Camera-type eye (tissue), 1 donor: Measurements from ENCODE around the gene MAPK11. TPM values are rescaled to one million over a fixed set of nuclear protein-coding genes. Genes with fewer than 3 reads are reported as not detected.

Experiments
- total RNA-seq: library from RNA; depleted of rRNA; stranded (reverse); fragments of >200 nt; gene quantifications from one replicate; pipeline ENCODE4 v1.2.3, GENCODE V29; 2014

MAPK11 gene
- 7.6 TPM for total RNA-seq

GRCh38 chr22:50269970-50270665, at the start of gene MAPK11:
TSS of gene MAPK11 (minus strand) at chr22:50270380. CDS start at chr22:50270292, 88 bp downstream.

GRCh38 chr22:50306753-50307749, 36.9 kb upstream of the MAPK11 start, which contains the start of gene PLXNB2:
TSS of gene PLXNB2 (minus strand) at chr22:50307646. CDS start at chr22:50290584, 17,062 bp downstream.

GRCh38 chr22:50261615-50262459, 8.3 kb downstream of the MAPK11 start, which contains the start of gene MAPK12:
TSS of gene MAPK12 (minus strand) at chr22:50261683. CDS start at chr22:50261509, 174 bp downstream.

GRCh38 chr22:50250555-50251476, 19.4 kb downstream of the MAPK11 start, which contains the start of gene HDAC10:
TSS of gene HDAC10 (minus strand) at chr22:50251265. CDS start at chr22:50251032, 233 bp downstream.

GRCh38 chr22:50244420-50245213, 25.6 kb downstream of the MAPK11 start, which contains the start of gene TUBGCP6:
TSS of gene TUBGCP6 (minus strand) at chr22:50245023. CDS start at chr22:50244459, 564 bp downstream.

Other genes with a start within 250 kb of the MAPK11 start
- gene TTLL8, start 212.1 kb downstream of the MAPK11 start, total RNA-seq = not detected
- 7.2 TPM for gene MLC1, start 185.0 kb downstream of the MAPK11 start, total RNA-seq
- gene MOV10L1, start 180.4 kb downstream of the MAPK11 start, total RNA-seq = 5.6 TPM
- 2.4 TPM for gene PANX2, start 99.6 kb downstream of the MAPK11 start, total RNA-seq
- gene TRABD, start 84.5 kb downstream of the MAPK11 start, total RNA-seq = 17.3 TPM
- gene SELENOO, start 69.4 kb downstream of the MAPK11 start, total RNA-seq = 17.5 TPM
- 65.6 TPM for gene TUBGCP6, start 25.4 kb downstream of the MAPK11 start, total RNA-seq
- gene HDAC10, start 19.1 kb downstream of the MAPK11 start, total RNA-seq = 30.9 TPM
- 18.9 TPM for gene MAPK12, start 8.7 kb downstream of the MAPK11 start, total RNA-seq
- gene PLXNB2, start 37.3 kb upstream of the MAPK11 start, total RNA-seq = 169 TPM
- 16.9 TPM for gene DENND6B, start 56.6 kb upstream of the MAPK11 start, total RNA-seq
- gene PPP6R2, start 72.9 kb upstream of the MAPK11 start, total RNA-seq = 56.1 TPM
- 67.3 TPM for gene SBF1, start 204.7 kb upstream of the MAPK11 start, total RNA-seq
- gene ADM2, start 211.2 kb upstream of the MAPK11 start, total RNA-seq = 1.5 TPM
- not detected for gene MIOX, start 216.5 kb upstream of the MAPK11 start, total RNA-seq
- 39.0 TPM for gene LMF2, start 237.3 kb upstream of the MAPK11 start, total RNA-seq
- gene NCAPH2, start 237.8 kb upstream of the MAPK11 start, total RNA-seq = 58.1 TPM